GM19240 (cell line): ENCODE results near the gene ATP9B.
"Not testable (repeated sequence)": the region's sequence is repeated elsewhere in the genome, so short reads cannot be mapped to it uniquely, and the experiment has no call there.

Experiments
- DNase-seq: peaks from one replicate; pipeline ENCODE4 v3.0.0; 2011; ENCODE audit warnings: low spot score; ENCODE audit not compliant: insufficient read length

ATP9B gene

DNA sequence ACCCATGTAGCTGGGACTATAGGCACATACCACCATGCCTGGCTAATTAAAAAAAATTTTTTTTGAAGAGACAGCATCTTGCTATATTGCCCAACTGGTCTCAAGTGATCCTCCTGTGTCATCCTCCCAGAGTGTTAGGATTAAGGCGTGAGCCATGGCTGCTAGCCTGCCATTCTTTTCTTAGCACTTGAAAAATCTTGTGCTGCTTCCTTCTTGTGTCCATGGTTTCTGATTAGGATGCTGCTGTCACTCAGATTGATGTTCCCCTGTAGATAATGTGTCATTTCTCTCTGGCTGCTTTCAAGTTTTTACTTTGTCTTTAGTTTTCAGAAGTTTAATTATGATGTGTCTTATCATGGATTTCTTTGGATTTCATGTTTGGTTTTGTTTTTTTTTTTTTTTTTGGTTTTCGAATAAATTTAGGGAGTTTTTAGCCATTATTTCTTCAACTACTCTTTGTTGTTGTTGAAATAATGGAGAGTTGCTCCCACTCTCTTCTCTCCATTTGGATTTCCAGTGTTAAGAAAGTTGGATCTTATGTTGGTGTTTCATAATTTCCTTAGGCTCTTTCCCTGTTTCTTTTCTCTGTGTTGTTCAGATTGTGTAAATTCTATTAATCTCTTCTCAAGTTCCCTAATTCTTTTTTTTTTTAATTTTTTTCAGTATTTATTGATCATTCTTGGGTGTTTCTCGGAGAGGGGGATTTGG lies 2.5 kb downstream of the ATP9B start:
- no peak for DNase-seq

DNA sequence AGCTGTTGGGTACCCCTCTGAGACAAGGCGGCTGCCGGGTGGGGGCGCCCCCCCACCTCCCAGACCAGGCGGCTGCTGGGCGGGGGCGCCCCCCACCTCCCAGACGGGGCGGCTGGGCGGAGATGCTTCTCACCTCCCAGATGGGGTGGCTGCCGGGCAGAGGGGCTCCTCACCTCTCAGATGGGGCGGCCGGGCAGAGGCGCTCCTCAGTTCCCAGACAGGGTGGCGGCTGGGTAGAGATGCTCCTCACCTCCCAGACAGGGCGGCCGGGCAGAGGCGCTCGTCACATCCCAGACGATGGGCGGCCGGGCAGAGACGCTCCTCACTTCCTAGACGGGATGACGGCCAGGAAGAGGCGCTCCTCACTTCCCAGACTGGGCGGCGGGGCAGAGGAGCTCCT lies 3.5 kb downstream of the ATP9B start:
- not testable (repeated sequence) for DNase-seq

- no peak for DNase-seq
These were observed 8.0 kb downstream of the ATP9B start for GRCh38 chr18:79077181-79077580.

- not testable (repeated sequence) for DNase-seq
These were observed 9.6 kb downstream of the ATP9B start for GRCh38 chr18:79078791-79079190.

DNA sequence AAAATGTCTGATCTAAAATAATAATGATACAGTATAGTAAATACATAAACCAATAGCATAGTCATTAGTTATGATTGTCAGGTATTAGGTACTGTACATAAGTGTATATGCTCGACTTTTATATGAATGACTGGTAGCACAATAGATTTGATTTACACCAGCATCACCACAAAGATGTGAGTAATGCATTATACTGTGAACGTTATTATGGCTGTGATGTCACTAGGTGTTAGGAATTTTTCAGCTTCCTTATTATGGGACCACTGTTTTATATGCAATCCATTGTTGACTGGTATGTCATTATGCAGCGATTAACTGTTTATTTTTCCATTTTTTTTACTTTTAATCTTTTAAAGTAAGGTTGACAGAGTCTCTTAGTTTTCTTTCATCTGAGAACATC lies 23.7 kb downstream of the ATP9B start:
- no peak for DNase-seq

DNA sequence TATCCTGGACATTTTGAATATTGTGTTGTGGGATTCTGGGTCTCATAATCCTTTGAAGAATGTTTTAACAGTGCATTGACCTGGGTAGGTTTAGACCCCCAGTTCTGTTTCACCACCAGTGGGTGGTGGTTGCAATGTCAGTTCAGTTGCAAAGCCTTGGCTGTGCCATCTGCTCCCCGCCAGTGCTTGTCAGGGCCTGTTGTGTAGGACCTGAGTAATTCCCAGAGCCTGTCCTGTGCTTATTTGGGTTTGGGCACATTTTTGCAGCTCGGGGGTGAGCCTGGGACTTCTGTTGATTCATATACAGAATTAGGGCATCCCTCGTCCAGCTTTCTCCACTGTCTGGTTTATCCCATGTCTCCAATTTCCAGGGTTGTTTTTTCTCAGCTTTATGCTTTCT lies 24.8 kb downstream of the ATP9B start:
- no peak for DNase-seq

- DNase-seq, result no peak
These were observed 26.0 kb downstream of the ATP9B start for GRCh38 chr18:79095216-79095615.

DNA sequence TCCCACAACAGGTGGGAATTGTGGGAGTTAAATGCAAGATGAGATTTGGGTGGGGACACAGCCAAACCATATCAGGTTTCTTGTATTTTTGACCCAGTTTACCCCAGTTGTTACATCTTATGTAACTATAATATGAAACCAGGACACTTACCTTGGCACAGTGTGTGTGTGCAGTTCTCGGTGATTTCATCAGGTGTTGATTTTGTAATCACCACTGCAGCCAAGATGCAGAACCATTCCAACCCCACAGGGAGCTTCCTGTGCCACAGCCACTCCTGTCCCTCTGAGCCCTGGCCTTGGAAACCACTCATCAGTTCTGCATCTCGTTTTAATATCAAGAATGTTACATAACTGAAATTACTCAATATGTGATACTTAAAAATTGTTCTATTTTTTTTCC lies 31.8 kb downstream of the ATP9B start:
- no peak for DNase-seq

DNA sequence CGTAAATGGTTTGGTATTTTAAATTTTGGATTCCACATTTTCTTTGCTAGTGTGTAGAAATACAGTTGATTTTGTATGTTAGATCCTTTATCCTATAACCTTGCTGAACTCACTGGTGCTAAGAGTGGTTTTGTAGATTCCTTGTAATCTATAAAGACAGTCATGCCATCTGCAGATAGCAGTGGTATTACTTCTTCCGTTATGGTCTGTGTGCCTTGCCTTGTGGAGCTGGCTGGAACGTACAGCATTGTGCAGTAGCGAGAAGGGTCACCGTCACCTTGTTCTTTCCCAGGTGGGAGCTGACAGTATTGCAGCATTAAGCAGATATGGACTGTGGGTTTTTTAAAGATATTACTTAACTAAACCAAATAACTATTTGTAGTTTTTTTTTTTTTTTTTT lies 33.7 kb downstream of the ATP9B start:
- DNase-seq, result no peak

DNA sequence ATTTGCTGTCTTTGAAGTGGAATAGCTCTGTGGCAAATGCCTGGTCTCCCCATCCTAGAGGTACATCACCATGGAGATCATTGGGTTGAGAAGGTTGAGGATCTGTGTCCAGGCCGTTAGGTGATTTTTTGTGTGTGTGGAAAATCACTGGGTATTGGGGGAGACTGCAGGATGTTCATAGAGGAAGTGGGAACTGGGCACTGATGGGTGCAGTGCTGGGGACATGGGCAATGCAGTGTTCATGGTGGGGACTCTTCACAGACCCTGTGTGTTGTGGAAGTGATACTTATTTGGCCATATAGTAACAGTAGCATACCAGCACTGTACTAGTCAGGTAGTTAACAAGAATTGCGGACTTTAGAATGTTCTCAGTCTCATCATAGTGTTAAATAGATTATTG lies 34.9 kb downstream of the ATP9B start:
- no peak for DNase-seq

DNA sequence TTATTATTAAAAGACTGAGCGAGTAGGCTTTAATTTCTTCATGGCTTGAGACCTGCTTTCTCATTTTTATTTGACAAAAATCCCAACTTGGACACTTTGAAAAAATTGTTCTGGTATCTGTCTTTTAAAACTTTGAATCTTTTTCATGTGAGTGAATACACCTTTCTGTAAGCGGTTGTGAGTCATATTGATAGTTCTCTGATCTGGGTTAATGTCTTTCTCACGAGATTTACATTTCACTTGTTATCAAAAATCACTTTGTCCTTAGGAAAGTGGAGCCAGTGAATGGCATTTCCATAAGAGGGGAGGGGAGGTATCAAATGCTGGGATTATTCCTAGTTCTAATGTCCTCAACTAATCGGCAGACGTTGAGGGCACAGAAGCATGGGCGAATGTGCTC lies 36.3 kb downstream of the ATP9B start:
- DNase-seq, result no peak

DNA sequence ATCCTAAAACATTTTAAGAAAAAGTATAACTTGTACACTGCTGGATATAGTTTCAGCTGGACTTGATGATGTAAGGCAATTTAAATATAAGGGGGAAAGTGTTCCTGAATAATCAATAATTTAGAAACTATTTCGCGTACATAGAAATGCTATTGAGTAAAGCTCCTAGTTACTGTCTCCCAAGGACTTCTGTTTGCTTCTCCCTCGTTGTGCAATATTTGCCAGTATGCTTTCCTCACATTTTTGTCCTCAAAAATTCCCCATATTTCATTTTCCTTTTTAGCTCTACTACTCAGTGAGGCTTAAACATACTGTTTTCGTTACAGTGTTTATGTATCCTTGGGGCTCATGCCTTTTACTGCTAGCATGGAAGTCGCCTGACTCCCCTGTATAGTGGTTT lies 36.9 kb downstream of the ATP9B start:
- DNase-seq, result no peak

DNA sequence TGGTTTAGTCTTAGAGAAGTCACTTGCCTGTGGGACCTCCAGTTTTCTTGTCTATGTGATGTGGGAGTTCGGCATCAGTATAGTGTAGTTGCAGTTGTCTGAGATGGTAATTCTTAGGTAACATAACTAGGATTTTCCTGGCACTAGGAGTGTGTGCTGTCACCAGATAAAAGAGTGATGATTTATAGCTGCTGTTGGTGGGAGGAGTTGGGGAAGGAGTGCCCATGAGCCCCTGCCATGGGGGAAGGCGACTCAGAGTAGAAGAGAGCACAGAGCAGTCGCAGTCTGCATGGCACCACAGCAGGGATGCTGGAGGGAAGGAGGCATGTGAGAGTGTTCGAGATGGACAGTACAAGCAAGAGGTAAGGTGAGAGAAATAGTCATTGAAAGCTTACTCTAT lies 38.7 kb downstream of the ATP9B start:
- DNase-seq, result no peak

GRCh38 chr18:79108549-79109215 lies 39.5 kb downstream of the ATP9B start:
- no peak for DNase-seq

- no peak for DNase-seq
These were observed 42.3 kb downstream of the ATP9B start for GRCh38 chr18:79111483-79111882.

DNA sequence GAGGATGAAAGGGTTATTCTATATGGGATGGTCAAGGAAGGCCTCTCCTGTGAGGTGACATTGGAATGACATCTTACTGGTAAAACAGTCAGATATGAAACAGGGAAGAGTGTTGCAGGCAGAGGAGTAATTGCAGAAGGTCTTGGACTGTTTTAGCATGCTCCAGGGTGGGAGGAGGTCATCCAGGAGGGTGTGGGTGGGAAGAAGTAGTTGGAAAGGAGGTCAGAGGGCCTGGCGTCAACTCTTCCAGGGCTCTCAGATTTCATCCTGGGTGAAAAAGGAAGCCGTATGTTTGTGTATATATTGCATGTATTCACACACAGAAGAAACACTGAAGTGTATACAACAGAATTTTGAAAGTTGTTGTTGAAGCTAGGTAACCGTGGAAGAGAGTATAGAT lies 48.2 kb downstream of the ATP9B start:
- DNase-seq, result no peak

GRCh38 chr18:79117788-79118187 lies 48.6 kb downstream of the ATP9B start:
- no peak for DNase-seq

DNA sequence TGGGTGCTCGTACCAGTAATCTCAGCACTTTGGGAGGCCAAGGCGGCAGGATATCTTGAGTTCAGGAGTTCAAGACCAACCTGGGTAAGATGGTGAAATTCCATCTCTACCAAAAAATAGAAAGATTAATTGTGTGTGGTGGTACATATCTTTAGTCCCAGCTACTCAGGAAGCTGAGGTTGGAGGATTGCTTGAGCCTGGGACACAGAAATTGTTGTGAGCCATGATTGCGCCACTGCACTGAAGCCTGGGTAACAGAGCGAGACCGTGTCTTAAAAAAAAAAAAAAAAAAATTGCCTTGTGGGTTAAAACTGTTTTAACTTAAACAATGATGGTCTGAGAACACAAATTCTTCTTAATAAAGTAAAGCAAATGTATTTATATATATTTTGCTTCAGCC lies 49.6 kb downstream of the ATP9B start:
- DNase-seq, result no peak

- no peak for DNase-seq
These were observed 52.7 kb downstream of the ATP9B start for GRCh38 chr18:79121746-79122474.

GRCh38 chr18:79123948-79124347 lies 54.8 kb downstream of the ATP9B start:
- DNase-seq, result no peak

DNA sequence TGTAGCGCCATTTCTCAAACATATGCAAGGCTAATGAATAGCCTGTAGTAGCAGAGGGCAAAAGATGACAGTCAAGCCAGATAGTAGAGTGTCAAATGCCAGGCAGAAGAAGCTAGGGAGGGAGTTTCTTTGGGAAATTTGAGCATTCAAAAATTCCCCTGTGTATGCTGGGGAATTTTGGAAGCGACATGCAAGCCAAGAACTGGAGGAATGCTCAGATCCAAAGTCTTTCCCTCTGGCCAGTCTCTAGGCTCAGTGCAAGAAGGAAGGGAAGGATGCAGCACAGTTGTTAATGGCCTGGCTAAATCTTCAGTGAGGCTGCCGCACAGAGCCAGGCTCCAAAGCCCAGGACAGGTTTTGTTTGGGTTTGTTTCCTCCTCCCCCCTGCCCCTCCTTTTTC lies 59.9 kb downstream of the ATP9B start:
- no peak for DNase-seq

DNA sequence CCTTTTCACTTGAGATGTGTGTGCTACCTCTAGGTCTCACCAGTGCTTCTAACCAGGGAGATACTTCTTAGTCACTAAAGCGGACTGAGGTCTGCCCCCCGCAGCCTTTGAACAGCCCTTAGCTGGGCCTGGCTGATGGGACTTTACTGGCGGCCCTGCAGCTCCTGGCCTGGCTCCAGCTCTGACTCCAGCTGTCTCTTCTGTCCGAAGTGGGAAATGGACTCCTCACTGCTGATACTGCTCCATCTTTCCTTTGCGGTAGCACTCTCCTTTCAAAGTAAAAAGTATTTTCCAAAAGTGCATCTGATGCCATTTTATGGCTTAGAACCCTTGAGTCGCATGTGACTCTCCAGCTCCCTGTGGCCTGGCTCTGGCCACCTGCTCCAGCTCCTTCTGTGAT lies 64.5 kb downstream of the ATP9B start:
- no peak for DNase-seq

GRCh38 chr18:79135924-79136323 lies 66.7 kb downstream of the ATP9B start:
- no peak for DNase-seq
